PC-9 (cell line): ENCODE data around the gene MCC.

Experiments
- EZH2 ChIP-seq: fragments of 200-600 bp; sonication (generic); IDR thresholded peaks from 2 replicates; pipeline ENCODE4 v1.8.0; 2017; ENCODE audit warnings: antibody characterized with exemption, low read depth
- TF ChIP-seq, protein P1 (sequence below): fragments of 200-600 bp; sonication (generic); conservative IDR thresholded peaks from 2 replicates; pipeline ENCODE4 v1.6.1; 2017; ENCODE audit warnings: mixed run types, antibody characterized with exemption, mild to moderate bottlenecking, moderate library complexity

DNA sequence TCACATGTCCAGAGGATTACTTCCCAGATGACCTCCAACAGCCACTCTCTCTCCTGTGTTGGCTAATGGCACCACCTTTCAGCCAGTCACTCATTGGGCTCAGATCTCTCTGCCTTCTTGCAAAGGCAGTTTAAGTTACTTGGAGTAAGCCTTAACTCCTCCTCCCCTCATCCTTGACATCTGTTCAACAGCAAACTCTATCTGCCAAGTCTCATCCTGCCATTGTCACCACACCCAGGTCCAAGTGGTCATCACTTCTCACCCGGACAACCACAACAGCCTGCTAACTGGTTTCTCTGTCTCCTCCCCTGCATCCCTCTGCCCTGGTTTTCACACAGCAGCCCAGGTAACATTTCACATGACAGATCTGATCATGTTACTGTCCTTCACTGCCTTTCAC, 453.2 kb downstream of the MCC start:
- TF ChIP-seq, protein P1, sequence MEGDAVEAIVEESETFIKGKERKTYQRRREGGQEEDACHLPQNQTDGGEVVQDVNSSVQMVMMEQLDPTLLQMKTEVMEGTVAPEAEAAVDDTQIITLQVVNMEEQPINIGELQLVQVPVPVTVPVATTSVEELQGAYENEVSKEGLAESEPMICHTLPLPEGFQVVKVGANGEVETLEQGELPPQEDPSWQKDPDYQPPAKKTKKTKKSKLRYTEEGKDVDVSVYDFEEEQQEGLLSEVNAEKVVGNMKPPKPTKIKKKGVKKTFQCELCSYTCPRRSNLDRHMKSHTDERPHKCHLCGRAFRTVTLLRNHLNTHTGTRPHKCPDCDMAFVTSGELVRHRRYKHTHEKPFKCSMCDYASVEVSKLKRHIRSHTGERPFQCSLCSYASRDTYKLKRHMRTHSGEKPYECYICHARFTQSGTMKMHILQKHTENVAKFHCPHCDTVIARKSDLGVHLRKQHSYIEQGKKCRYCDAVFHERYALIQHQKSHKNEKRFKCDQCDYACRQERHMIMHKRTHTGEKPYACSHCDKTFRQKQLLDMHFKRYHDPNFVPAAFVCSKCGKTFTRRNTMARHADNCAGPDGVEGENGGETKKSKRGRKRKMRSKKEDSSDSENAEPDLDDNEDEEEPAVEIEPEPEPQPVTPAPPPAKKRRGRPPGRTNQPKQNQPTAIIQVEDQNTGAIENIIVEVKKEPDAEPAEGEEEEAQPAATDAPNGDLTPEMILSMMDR: no peak
- TF ChIP-seq EZH2: no peak
